SK-N-MC (cell line): ENCODE results near the gene BCAS3.

Experiments
- EZH2 ChIP-seq: fragments of 200-600 bp; sonication (generic); IDR thresholded peaks from one replicate; pipeline ENCODE4 v1.6.1; 2017; ENCODE audit warnings: antibody characterized with exemption
- FOXP2 ChIP-seq: optimal IDR thresholded peaks from 2 replicates; pipeline ENCODE3; 2011; ENCODE audit warnings: mild to moderate bottlenecking, moderate library complexity; ENCODE audit not compliant: insufficient read depth; ENCODE audit errors: extremely low read length, control extremely low read depth
- POLR2AphosphoS5 ChIP-seq: IDR thresholded peaks from 2 replicates; pipeline ENCODE4 v1.6.1; 2012; ENCODE audit warnings: mild to moderate bottlenecking, low read depth, low read length, borderline replicate concordance

DNA sequence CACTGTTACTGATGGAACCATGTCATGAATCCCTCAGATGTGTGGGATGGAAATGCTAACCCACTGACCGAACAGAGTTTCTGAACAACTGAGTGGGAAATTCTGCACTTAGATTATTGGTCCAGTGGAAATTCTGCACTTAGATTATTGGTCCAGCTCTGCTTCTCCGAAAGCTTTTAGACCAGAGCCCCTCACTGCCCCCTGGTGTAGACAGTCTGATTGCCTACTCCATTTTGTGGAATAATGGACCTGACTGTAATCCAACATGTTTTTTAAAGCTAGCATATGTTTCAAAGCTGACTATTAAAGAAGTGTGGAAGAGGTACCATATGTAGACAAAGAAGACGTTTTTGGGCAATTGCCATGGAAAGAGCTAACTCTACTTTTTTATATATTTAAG is 671.7 kb downstream of the BCAS3 start:
- TF ChIP-seq POLR2AphosphoS5 (no peak), EZH2 (no peak), FOXP2 (no peak)
